Type B pancreatic cell (in vitro differentiated cells): ENCODE results near the gene EYS. TPM values are rescaled to one million over a fixed set of nuclear protein-coding genes. Genes with fewer than 3 reads are reported as not detected.
"Not testable (repeated sequence)": the region's sequence is repeated elsewhere in the genome, so short reads cannot be mapped to it uniquely, and the experiment has no call there.

Experiments
- DNase-seq: peaks from one replicate; pipeline ENCODE4 v3.0.0; 2021; ENCODE audit warnings: mixed read lengths; ENCODE audit not compliant: unreplicated experiment; ENCODE audit errors: extremely low spot score
- H3K27ac Mint-ChIP-seq: 2 replicates; pipeline ENCODE4 v1.8.0; 2021; ENCODE audit warnings: mild to moderate bottlenecking, mixed read lengths
- H3K27me3 Mint-ChIP-seq: 2 replicates; pipeline ENCODE4 v1.8.0; 2021; ENCODE audit warnings: mixed read lengths
- H3K36me3 Mint-ChIP-seq: 2 replicates; pipeline ENCODE4 v1.8.0; 2021; ENCODE audit warnings: mixed read lengths
- H3K4me1 Mint-ChIP-seq: one replicate; pipeline ENCODE4 v1.8.0; 2021; ENCODE audit warnings: mixed read lengths; ENCODE audit not compliant: unreplicated experiment
- H3K4me3 Mint-ChIP-seq: 2 replicates; pipeline ENCODE4 v1.8.0; 2021; ENCODE audit warnings: mild to moderate bottlenecking, mixed read lengths
- H3K9me3 Mint-ChIP-seq: 2 replicates; pipeline ENCODE4 v1.8.0; 2021; ENCODE audit warnings: mixed read lengths
- CTCF ChIP-seq: fragments of 200-600 bp; sonication (generic); conservative IDR thresholded peaks from 2 replicates; pipeline ENCODE4 v1.5.0; 2021; ENCODE audit warnings: antibody characterized with exemption, mild to moderate bottlenecking
- total RNA-seq: library from RNA; stranded (reverse); gene quantifications from 2 replicates; pipeline ENCODE4 v1.2.1, GENCODE V29; 2021; ENCODE audit warnings: low replicate concordance

EYS gene
- total RNA-seq, 1 donor from 2014 or later: 1.5 TPM

GRCh38 chr6:63805345-63805744, 1901.7 kb downstream of the EYS start:
- Mint-ChIP-seq H3K4me1 (peaks cover 18% of the 10 kb centered on the region), H3K36me3 (no peaks in the 10 kb centered on the region), H3K27ac (no peak overlapping the region), H3K4me3 (no peak overlapping the region), H3K27me3 (no peaks in the 10 kb centered on the region), H3K9me3 (no peaks in the 10 kb centered on the region)
- no peak for DNase-seq
- no peak for TF ChIP-seq CTCF

GRCh38 chr6:63804381-63804956, 1902.6 kb downstream of the EYS start:
- no peaks in the 10 kb centered on the region for H3K36me3 Mint-ChIP-seq
- no peaks in the 10 kb centered on the region for H3K27me3 Mint-ChIP-seq
- no peak overlapping the region for H3K27ac Mint-ChIP-seq
- peaks cover 18% of the 10 kb centered on the region for H3K4me1 Mint-ChIP-seq
- no peak overlapping the region for H3K4me3 Mint-ChIP-seq
- H3K9me3 Mint-ChIP-seq: no peaks in the 10 kb centered on the region
- DNase-seq: no peak
- no peak for TF ChIP-seq CTCF

- Mint-ChIP-seq H3K4me1 (peaks cover 18% of the 10 kb centered on the region), H3K4me3 (no peak overlapping the region), H3K9me3 (no peaks in the 10 kb centered on the region), H3K27me3 (no peaks in the 10 kb centered on the region), H3K36me3 (no peaks in the 10 kb centered on the region), H3K27ac (no peak overlapping the region)
- DNase-seq: no peak
- TF ChIP-seq CTCF: no peak
These were observed 1903.7 kb downstream of the EYS start for GRCh38 chr6:63803371-63803770.

GRCh38 chr6:63802606-63803206, 1904.3 kb downstream of the EYS start:
- Mint-ChIP-seq H3K27me3 (no peaks in the 10 kb centered on the region), H3K36me3 (no peaks in the 10 kb centered on the region), H3K4me1 (peaks cover 18% of the 10 kb centered on the region), H3K27ac (no peak overlapping the region), H3K9me3 (no peaks in the 10 kb centered on the region), H3K4me3 (no peak overlapping the region)
- TF ChIP-seq CTCF: peak; percentile 79
- DNase-seq: no peak

GRCh38 chr6:63800386-63800785, 1906.6 kb downstream of the EYS start:
- H3K36me3 Mint-ChIP-seq, H3K27ac Mint-ChIP-seq, H3K27me3 Mint-ChIP-seq, DNase-seq, H3K9me3 Mint-ChIP-seq, H3K4me3 Mint-ChIP-seq: not testable (repeated sequence)
- peaks cover 12% of the 10 kb centered on the region for H3K4me1 Mint-ChIP-seq

GRCh38 chr6:63799813-63800212, 1907.2 kb downstream of the EYS start:
- no peak for TF ChIP-seq CTCF
- H3K4me1 Mint-ChIP-seq: peaks cover 6% of the 10 kb centered on the region
- peaks cover 5% of the 10 kb centered on the region for H3K27me3 Mint-ChIP-seq
- H3K9me3 Mint-ChIP-seq: no peaks in the 10 kb centered on the region
- H3K36me3 Mint-ChIP-seq: no peaks in the 10 kb centered on the region
- H3K4me3 Mint-ChIP-seq: no peak overlapping the region
- no peak for DNase-seq
- no peak overlapping the region for H3K27ac Mint-ChIP-seq
